ENCODE results near the gene CA11. TPM values are rescaled to one million over a fixed set of nuclear protein-coding genes. Genes with fewer than 3 reads are reported as not detected.
A peak's percentile ranks its signal among the peaks of the same experiment; 100 is the strongest.

CA11 gene
- total and polyA plus RNA-seq, 2 experiments from 2014 or later: 8.8 to 29.7 TPM

- Histone ChIP-seq H3K27me3 (ENCODE audit: insufficient read depth) (no peaks in the 10 kb centered on the region), H2AFZ (no peak overlapping the region), H3K4me2 (no peak overlapping the region), H3K79me2 (replicated peaks; ENCODE audit: insufficient read depth) (no peaks in the 10 kb centered on the region), H3K4me3 (no peak overlapping the region), H3F3A (replicated peaks; ENCODE audit: low read depth) (no peaks in the 10 kb centered on the region), H4K20me1 (replicated peaks; ENCODE audit: insufficient read depth) (no peaks in the 10 kb centered on the region), H3K36me3 (ENCODE audit: insufficient read depth) (no peaks in the 10 kb centered on the region), H3K9me2 (ENCODE audit: insufficient read depth) (no peaks in the 10 kb centered on the region), H3K27ac (ENCODE audit: low read depth) (no peak overlapping the region), H3K4me1 (ENCODE audit: insufficient read depth) (no peaks in the 10 kb centered on the region)
- Mint-ChIP-seq H3K4me1 (peaks cover 4% of the 10 kb centered on the region; the same call in 2 of the 3 replicates), H3K27ac (no peak overlapping the region), H3K9me3 (no peaks in the 10 kb centered on the region; the same call in 2 of the 3 replicates), H3K27me3 (ENCODE audit: insufficient read depth, low read depth, poor library complexity) (peaks cover 34% of the 10 kb centered on the region), H3K36me3 (ENCODE audit: low read depth) (no peaks in the 10 kb centered on the region), H3K4me3 (no peak overlapping the region)
- peak; percentile 73 for DNase-seq (ENCODE audit: low spot score)
- TF ChIP-seq EZH2phosphoT487 (IDR thresholded peaks at IDR 0.05; ENCODE audit: unreplicated experiment) (no peak), CTCF (conservative IDR thresholded peaks at IDR 0.05; ENCODE audit: low read depth in 2 of 2) (peak; percentile 44 to 49)
- peak; percentile 56 for ATAC-seq
Observed at GRCh38 chr19:48591021-48591420, 55.0 kb downstream of the CA11 start.

- H3K27ac Mint-ChIP-seq: no peak overlapping the region
- H2AFZ ChIP-seq: peak overlapping the region; percentile 99
- peak; percentile 97 for DNase-seq (ENCODE audit: low spot score)
Observed at GRCh38 chr19:48588670-48589401, 57.2 kb downstream of the CA11 start.

More at GRCh38 chr19:48588670-48589401, 57.2 kb downstream of the CA11 start:
- no peaks in the 10 kb centered on the region for H4K20me1 ChIP-seq (replicated peaks; ENCODE audit: insufficient read depth)
- no peaks in the 10 kb centered on the region for H3K79me2 ChIP-seq (replicated peaks; ENCODE audit: insufficient read depth)
- H3K36me3 ChIP-seq (ENCODE audit: insufficient read depth): no peaks in the 10 kb centered on the region
- peak overlapping the region; percentile 81 for H3K4me2 ChIP-seq
- H3K27me3 ChIP-seq (ENCODE audit: insufficient read depth): no peaks in the 10 kb centered on the region
- peak overlapping the region; percentile 69 for H3K4me3 Mint-ChIP-seq
- no peaks in the 10 kb centered on the region for H3F3A ChIP-seq (replicated peaks; ENCODE audit: low read depth)
- ATAC-seq: peak; percentile 82
- no peaks in the 10 kb centered on the region for H3K36me3 Mint-ChIP-seq (ENCODE audit: low read depth)
- no peak overlapping the region for H3K27ac ChIP-seq (ENCODE audit: low read depth)
- H3K9me2 ChIP-seq (ENCODE audit: insufficient read depth): no peaks in the 10 kb centered on the region
- H3K4me3 ChIP-seq: peak overlapping the region; percentile 61
- peaks cover 2% of the 10 kb centered on the region for H3K9me3 Mint-ChIP-seq
- H3K27me3 Mint-ChIP-seq (ENCODE audit: insufficient read depth, low read depth, poor library complexity): peaks cover 36% of the 10 kb centered on the region
- H3K4me1 ChIP-seq (ENCODE audit: insufficient read depth): no peaks in the 10 kb centered on the region
- TF ChIP-seq JUNB (IDR thresholded peaks at IDR 0.05; ENCODE audit: unreplicated experiment) (no peak), POLR2AphosphoS5 (IDR thresholded peaks at IDR 0.05; ENCODE audit: low read depth) (no peak), REST (IDR thresholded peaks at IDR 0.05; ENCODE audit: unreplicated experiment) (no peak), ETS1 (IDR thresholded peaks at IDR 0.05) (no peak), ZNF114 (CRISPR knock-in tag; IDR thresholded peaks at IDR 0.05) (0 out of 2 replicates have a peak, but pooled peaks have one; percentile 47), CREB1 (CRISPR knock-in tag; IDR thresholded peaks at IDR 0.05; ENCODE audit: low read depth) (peak; percentile 68), CTCF (conservative IDR thresholded peaks at IDR 0.05; ENCODE audit: low read depth in 2 of 2) (peak; percentile 85 to 94)
- peaks cover 8% of the 10 kb centered on the region for H3K4me1 Mint-ChIP-seq

Data from GM23338 (cell line).